Motor neuron (in vitro differentiated cells): ENCODE measurements around the gene EXOC4. TPM values are rescaled to one million over a fixed set of nuclear protein-coding genes. Genes with fewer than 3 reads are reported as not detected.
"Not testable (repeated sequence)": the region's sequence is repeated elsewhere in the genome, so short reads cannot be mapped to it uniquely, and the experiment has no call there.

Experiments used
- ATAC-seq, 8 experiments: fragments of 200-7000 bp; cut with Tn5 transposase; replicated peaks in 6 of 8; 2 replicates each; pipeline ENCODE4 v1.8.0; 2021; ENCODE audit warnings: mild to moderate bottlenecking in 8 of 8, moderate library complexity in 8 of 8
- H3K27ac ChIP-seq, 2 donors: fragments of 250-450 bp; sonication (Bioruptor Pico); 2 replicates each; pipeline ENCODE4 v1.9.0; 2021; ENCODE audit warnings: antibody characterized with exemption in 2 of 2, mild to moderate bottlenecking in 2 of 2, moderate library complexity in 1 of 2
- H3K4me1 ChIP-seq, 2 donors: fragments of 250-450 bp; sonication (Bioruptor Pico); replicated peaks in 1 of 2; 2 replicates each; pipeline ENCODE4 v1.6.1; 2021; ENCODE audit warnings: antibody characterized with exemption in 2 of 2, mild to moderate bottlenecking in 2 of 2, moderate library complexity in 1 of 2
- H3K4me3 ChIP-seq, 5 donors: fragments of 250-450 bp; sonication (Bioruptor Pico); 2 replicates each; pipeline ENCODE4 v1.9.0; 2021; ENCODE audit warnings: antibody characterized with exemption in 5 of 5, mild to moderate bottlenecking in 5 of 5, moderate library complexity in 4 of 5
- WGBS, 10 experiments: fragments of 450-650 bp; shearing (Covaris generic); methylation state at CpG; one replicate each; pipeline ENCODE4 v1.0.0; 2022; 5-methylcytosine and 5-hydroxymethylcytosine counted together
- in situ Hi-C, 9 experiments: fragments of 400-800 bp; cut with MboI; loops; one replicate each; pipeline ENCODE4 v1.15.0; 2021; ENCODE audit warnings: low sequenced_read_pairs in 9 of 9, low pct_unique_long_range_greater_than_20kb in 2 of 9; ENCODE audit not compliant: unreplicated experiment in 9 of 9
- total RNA-seq, 8 experiments: library from RNA; unstranded; fragments of 300-600 nt; gene quantifications; 2 replicates each; pipeline versions ENCODE4 v1.2.3 to v1.2.4, GENCODE V29; 2022

EXOC4 gene
- total RNA-seq, 8 experiments from 2014 or later, result 47.7 to 103 (median 60.2) TPM

GRCh38 chr7:133303372-133303771, 50.5 kb downstream of the EXOC4 start:
- no peak overlapping the region for H3K27ac ChIP-seq
- ATAC-seq, result no peak
- H3K4me1 ChIP-seq, result peaks cover 0 to 14% of the 10 kb centered on the region in 2 donors
- in situ Hi-C loops, result no loop called here
- 100% methylated on average over 1 of the region's 1 CpG; no CpG with 5 or more reads in 5 of the 10 experiments for WGBS, 10 experiments
- H3K4me3 ChIP-seq, result no peak overlapping the region

GRCh38 chr7:133303931-133304330, 51.1 kb downstream of the EXOC4 start:
- H3K4me3 ChIP-seq, result no peak overlapping the region
- H3K4me1 ChIP-seq, result peaks cover 0 to 14% of the 10 kb centered on the region in 2 donors
- in situ Hi-C loops, result no loop called here
- no peak for ATAC-seq
- 55 to 100% (median 90%) methylated on average over 1 to 2 of the region's 2 CpGs for WGBS, 10 experiments
- H3K27ac ChIP-seq, result no peak overlapping the region

- no peak for ATAC-seq
- no peak overlapping the region for H3K4me3 ChIP-seq
- 93 to 100% (median 98%) methylated on average over 3 to 6 of the region's 6 CpGs; no CpG with 5 or more reads in 2 of the 10 experiments for WGBS, 10 experiments
- in situ Hi-C loops, result no loop called here
- H3K27ac ChIP-seq, result no peak overlapping the region
- no peaks in the 10 kb centered on the region for H3K4me1 ChIP-seq
Observed at GRCh38 chr7:133309333-133309732, 56.5 kb downstream of the EXOC4 start.

- in situ Hi-C loops, result no loop called here
- WGBS, 10 experiments, result 40 to 100% (median 88%) methylated on average over 1 to 3 of the region's 3 CpGs; no CpG with 5 or more reads in 2 of the 10 experiments
- peak in 1 of 8 experiments; percentile 31 for ATAC-seq
- Histone ChIP-seq H3K4me3 (no peak overlapping the region), H3K27ac (no peak overlapping the region), H3K4me1 (no peaks in the 10 kb centered on the region)
Observed at GRCh38 chr7:133310232-133310862, 57.5 kb downstream of the EXOC4 start.

- Histone ChIP-seq H3K4me1 (no peaks in the 10 kb centered on the region), H3K27ac (no peak overlapping the region), H3K4me3 (no peak overlapping the region)
- 90 to 100% (median 100%) methylated on average over 1 of the region's 1 CpG; no CpG with 5 or more reads in 2 of the 10 experiments for WGBS, 10 experiments
- ATAC-seq, result no peak
- in situ Hi-C loops, result no loop called here
Observed at GRCh38 chr7:133313575-133313974, 60.7 kb downstream of the EXOC4 start.

GRCh38 chr7:133314084-133314483, 61.2 kb downstream of the EXOC4 start:
- ATAC-seq, result no peak
- Histone ChIP-seq H3K4me1 (no peaks in the 10 kb centered on the region), H3K4me3 (no peak overlapping the region), H3K27ac (no peak overlapping the region)
- 63 to 100% (median 100%) methylated on average over 1 of the region's 1 CpG; no CpG with 5 or more reads in 3 of the 10 experiments for WGBS, 10 experiments
- in situ Hi-C loops, result no loop called here

- 65 to 100% (median 90%) methylated on average over 2 to 6 of the region's 6 CpGs for WGBS, 10 experiments
- Histone ChIP-seq H3K4me3 (no peak overlapping the region), H3K4me1 (no peaks in the 10 kb centered on the region), H3K27ac (no peak overlapping the region)
- ATAC-seq, result peak in 1 of 8 experiments; percentile 20
- in situ Hi-C loops, result no loop called here
Observed at GRCh38 chr7:133315332-133316040, 62.6 kb downstream of the EXOC4 start.

GRCh38 chr7:133319842-133320241, 67.0 kb downstream of the EXOC4 start:
- in situ Hi-C loops, result no loop called here
- 92 to 100% (median 100%) methylated on average over 1 to 2 of the region's 2 CpGs; no CpG with 5 or more reads in 1 of the 10 experiments for WGBS, 10 experiments
- no peak overlapping the region for H3K4me3 ChIP-seq
- ATAC-seq, result no peak
- no peak overlapping the region for H3K27ac ChIP-seq
- no peaks in the 10 kb centered on the region for H3K4me1 ChIP-seq

GRCh38 chr7:133320891-133321290, 68.0 kb downstream of the EXOC4 start:
- in situ Hi-C loops, result no loop called here
- WGBS, 10 experiments, result 25 to 94% (median 57%) methylated on average over 1 to 2 of the region's 2 CpGs
- no peak overlapping the region for H3K27ac ChIP-seq
- no peak overlapping the region for H3K4me3 ChIP-seq
- ATAC-seq, result peak in 2 of 8 experiments; percentile 18 to 20
- H3K4me1 ChIP-seq, result no peaks in the 10 kb centered on the region

- ATAC-seq, H3K4me3 ChIP-seq, in situ Hi-C loops, H3K4me1 ChIP-seq, H3K27ac ChIP-seq: not testable (repeated sequence)
- WGBS, 10 experiments, result 100% methylated on average over 1 to 4 of the region's 4 CpGs; no CpG with 5 or more reads in 2 of the 10 experiments
Observed at GRCh38 chr7:133321366-133321765, 68.5 kb downstream of the EXOC4 start.

- H3K4me3 ChIP-seq, in situ Hi-C loops, H3K27ac ChIP-seq, ATAC-seq, H3K4me1 ChIP-seq: not testable (repeated sequence)
- WGBS, 10 experiments, result 80 to 100% (median 100%) methylated on average over 1 of the region's 8 CpGs; no CpG with 5 or more reads in 7 of the 10 experiments
Observed at GRCh38 chr7:133326745-133327144, 73.9 kb downstream of the EXOC4 start.

- in situ Hi-C loops, H3K4me3 ChIP-seq, ATAC-seq, H3K27ac ChIP-seq, H3K4me1 ChIP-seq: not testable (repeated sequence)
- 69 to 100% (median 100%) methylated on average over 1 of the region's 1 CpG; no CpG with 5 or more reads in 3 of the 10 experiments for WGBS, 10 experiments
Observed at GRCh38 chr7:133328021-133328420, 75.1 kb downstream of the EXOC4 start.

- no peak overlapping the region for H3K27ac ChIP-seq
- no peaks in the 10 kb centered on the region for H3K4me1 ChIP-seq
- H3K4me3 ChIP-seq, result no peak overlapping the region
- in situ Hi-C loops, result no loop called here
- WGBS, 10 experiments, result 62 to 100% (median 80%) methylated on average over 1 to 5 of the region's 6 CpGs; no CpG with 5 or more reads in 4 of the 10 experiments
- no peak for ATAC-seq
Observed at GRCh38 chr7:133330085-133330484, 77.2 kb downstream of the EXOC4 start.
